ENCODE results near the gene TUBGCP6. TPM values are rescaled to one million over a fixed set of nuclear protein-coding genes. Genes with fewer than 3 reads are reported as not detected.

Gene TUBGCP6
- total and polyA plus RNA-seq, 10 of the 15 experiments (the other 5 are each of a cell fraction or from before 2014, with no cell fraction given): 0.74 to 41.4 (median 19.4) TPM

GRCh38 chr22:50178871-50179869 lies 65.7 kb downstream of the TUBGCP6 start:
- no peaks in the 10 kb centered on the region for H3K36me3 ChIP-seq (ENCODE audit: control insufficient read depth in 2 of 2, insufficient read depth in 2 of 2, low read length in 1 of 2)
- no peaks in the 10 kb centered on the region for H3K79me2 ChIP-seq (ENCODE audit: control insufficient read depth, insufficient read depth, low read length)
- DNase-seq (ENCODE audit: low read depth, low spot score) (no peak), ATAC-seq (no peak), FAIRE-seq (no peak)
- intact Hi-C loops (cut with micrococcal nuclease; ENCODE audit: unreplicated experiment): no loop called here
- 72% methylated on average over 62 of the region's 64 CpGs for WGBS (ENCODE audit: insufficient coverage, insufficient replicate concordance, low lambda C conversion rate, missing lambda C conversion rate)
- no peak overlapping the region for H2AFZ ChIP-seq (ENCODE audit: control insufficient read depth, low read depth, low read length)
- no peaks in the 10 kb centered on the region for H4K20me1 ChIP-seq (ENCODE audit: control insufficient read depth, insufficient read depth)
- no peak overlapping the region for H3K27ac ChIP-seq (ENCODE audit: control insufficient read depth, insufficient read depth)
- no peaks in the 10 kb centered on the region for H3K27me3 ChIP-seq (replicated peaks in 1 of 2; ENCODE audit: control insufficient read depth in 2 of 2, insufficient read depth in 2 of 2, low read length in 1 of 2)
- BruUV-seq (replicated peaks): no TSS peak
- H3K9ac ChIP-seq (ENCODE audit: control insufficient read depth, insufficient read depth, low read length): no peak overlapping the region
- H3K4me2 ChIP-seq (ENCODE audit: control insufficient read depth, insufficient read depth): no peak overlapping the region
- H3K9me3 ChIP-seq (replicated peaks; ENCODE audit: control insufficient read depth, insufficient read depth, low read length): no peaks in the 10 kb centered on the region
- TF ChIP-seq FOXK2 (IDR thresholded peaks at IDR 0.05) (no peak), NR2C1 (IDR thresholded peaks at IDR 0.05) (peak; percentile 57), MYB (IDR thresholded peaks at IDR 0.05; ENCODE audit: borderline replicate concordance, low read depth, low read length) (no peak), NR2F1 (conservative IDR thresholded peaks at IDR 0.05) (peak; percentile 74), ZNF384 (IDR thresholded peaks at IDR 0.05; ENCODE audit: borderline replicate concordance, low read depth, low read length) (no peak)
- no peaks in the 10 kb centered on the region for H3K4me1 ChIP-seq (ENCODE audit: control insufficient read depth, insufficient read depth, low read length)
- POLR2A ChIA-PET: no interaction called here
- in situ Hi-C loops (cut with MboI): no loop called here
- RAD21 ChIA-PET (ENCODE audit: unreplicated experiment): no interaction called here
- CTCF ChIA-PET: no interaction called here
- H3K4me3 ChIP-seq: no peak overlapping the region
- SMC1A ChIA-PET (ENCODE audit: uncharacterized antibody, unreplicated experiment): no interaction called here

- Histone ChIP-seq H4K20me1 (ENCODE audit: control insufficient read depth, insufficient read depth) (no peaks in the 10 kb centered on the region), H3K9ac (ENCODE audit: control insufficient read depth, insufficient read depth, low read length) (no peak overlapping the region), H3K4me2 (ENCODE audit: control insufficient read depth, insufficient read depth) (no peak overlapping the region), H3K36me3 (ENCODE audit: control insufficient read depth in 2 of 2, insufficient read depth in 2 of 2, low read length in 1 of 2) (no peaks in the 10 kb centered on the region), H3K4me3 (no peak overlapping the region), H3K79me2 (ENCODE audit: control insufficient read depth, insufficient read depth, low read length) (no peaks in the 10 kb centered on the region), H3K4me1 (ENCODE audit: control insufficient read depth, insufficient read depth, low read length) (peaks cover 3% of the 10 kb centered on the region), H2AFZ (ENCODE audit: control insufficient read depth, low read depth, low read length) (no peak overlapping the region), H3K27ac (ENCODE audit: control insufficient read depth, insufficient read depth) (no peak overlapping the region), H3K9me3 (replicated peaks; ENCODE audit: control insufficient read depth, insufficient read depth, low read length) (no peaks in the 10 kb centered on the region), H3K27me3 (replicated peaks in 1 of 2; ENCODE audit: control insufficient read depth in 2 of 2, insufficient read depth in 2 of 2, low read length in 1 of 2) (no peaks in the 10 kb centered on the region)
- in situ Hi-C loops (cut with MboI) (no loop called here), intact Hi-C loops (cut with micrococcal nuclease; ENCODE audit: unreplicated experiment) (no loop called here)
- ChIA-PET POLR2A (no interaction called here), CTCF (no interaction called here), SMC1A (ENCODE audit: uncharacterized antibody, unreplicated experiment) (no interaction called here), RAD21 (ENCODE audit: unreplicated experiment) (no interaction called here)
- no peak for DNase-seq (ENCODE audit: low read depth, low spot score)
- TF ChIP-seq USF2 (IDR thresholded peaks at IDR 0.05; ENCODE audit: borderline replicate concordance, low read depth, low read length) (no peak), SMC3 (IDR thresholded peaks at IDR 0.05; ENCODE audit: borderline replicate concordance, low read length) (no peak), NFIC (IDR thresholded peaks at IDR 0.05; ENCODE audit: low read depth, low read length) (no peak)
- no peak for FAIRE-seq
- ATAC-seq: no peak
- 88% methylated on average over 21 of the region's 22 CpGs for WGBS (ENCODE audit: insufficient coverage, insufficient replicate concordance, low lambda C conversion rate, missing lambda C conversion rate)
- no TSS peak for BruUV-seq (replicated peaks)
Observed at GRCh38 chr22:50178471-50178864, 66.4 kb downstream of the TUBGCP6 start.
